ENCODE results near the gene TMEM248.
"Not testable (repeated sequence)": the region's sequence is repeated elsewhere in the genome, so short reads cannot be mapped to it uniquely, and the experiment has no call there.

Gene TMEM248

DNA sequence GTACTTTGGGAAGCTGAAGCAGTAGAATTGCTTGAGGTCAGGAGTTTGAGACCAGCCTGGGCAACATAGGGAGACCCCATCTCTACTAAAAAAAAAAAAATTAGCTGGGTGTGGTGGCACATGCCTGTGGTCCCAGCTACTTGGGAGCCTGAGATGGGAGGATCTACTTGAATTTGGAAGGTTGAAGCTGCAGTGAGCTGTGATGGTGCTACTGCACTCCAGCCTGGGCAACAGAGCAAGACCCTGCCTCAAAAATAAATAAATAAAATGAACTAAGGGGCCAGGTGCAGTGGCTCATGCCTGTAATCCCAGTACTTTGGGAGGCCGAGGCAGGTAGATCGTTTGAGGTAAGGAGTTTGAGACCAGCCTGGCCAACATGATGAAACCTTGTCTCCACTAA is 9.8 kb upstream of the TMEM248 start:
- H3K9me3 ChIP-seq (ENCODE audit: control insufficient read depth, low read length); H3K27me3 ChIP-seq (replicated peaks; ENCODE audit: control insufficient read depth, insufficient read depth, low read length); H3K4me3 ChIP-seq (ENCODE audit: low read length); H3K4me1 ChIP-seq (ENCODE audit: control insufficient read depth, insufficient read depth, low read length); DNase-seq (ENCODE audit: low read depth); H3K36me3 ChIP-seq (ENCODE audit: control insufficient read depth, insufficient read depth, low read length, severe bottlenecking); H3K9ac ChIP-seq (ENCODE audit: low read length): not testable (repeated sequence)

GRCh38 chr7:66912195-66912594 is 8.8 kb upstream of the TMEM248 start:
- Histone ChIP-seq H3K36me3 (ENCODE audit: control insufficient read depth, insufficient read depth, low read length, severe bottlenecking) (no peaks in the 10 kb centered on the region), H3K27me3 (replicated peaks; ENCODE audit: control insufficient read depth, insufficient read depth, low read length) (no peaks in the 10 kb centered on the region), H3K9ac (ENCODE audit: low read length) (no peak overlapping the region), H3K4me3 (ENCODE audit: low read length) (no peak overlapping the region), H3K9me3 (ENCODE audit: control insufficient read depth, low read length) (no peaks in the 10 kb centered on the region), H3K4me1 (ENCODE audit: control insufficient read depth, insufficient read depth, low read length) (no peaks in the 10 kb centered on the region)
- DNase-seq (ENCODE audit: low read depth) = no peak

DNA sequence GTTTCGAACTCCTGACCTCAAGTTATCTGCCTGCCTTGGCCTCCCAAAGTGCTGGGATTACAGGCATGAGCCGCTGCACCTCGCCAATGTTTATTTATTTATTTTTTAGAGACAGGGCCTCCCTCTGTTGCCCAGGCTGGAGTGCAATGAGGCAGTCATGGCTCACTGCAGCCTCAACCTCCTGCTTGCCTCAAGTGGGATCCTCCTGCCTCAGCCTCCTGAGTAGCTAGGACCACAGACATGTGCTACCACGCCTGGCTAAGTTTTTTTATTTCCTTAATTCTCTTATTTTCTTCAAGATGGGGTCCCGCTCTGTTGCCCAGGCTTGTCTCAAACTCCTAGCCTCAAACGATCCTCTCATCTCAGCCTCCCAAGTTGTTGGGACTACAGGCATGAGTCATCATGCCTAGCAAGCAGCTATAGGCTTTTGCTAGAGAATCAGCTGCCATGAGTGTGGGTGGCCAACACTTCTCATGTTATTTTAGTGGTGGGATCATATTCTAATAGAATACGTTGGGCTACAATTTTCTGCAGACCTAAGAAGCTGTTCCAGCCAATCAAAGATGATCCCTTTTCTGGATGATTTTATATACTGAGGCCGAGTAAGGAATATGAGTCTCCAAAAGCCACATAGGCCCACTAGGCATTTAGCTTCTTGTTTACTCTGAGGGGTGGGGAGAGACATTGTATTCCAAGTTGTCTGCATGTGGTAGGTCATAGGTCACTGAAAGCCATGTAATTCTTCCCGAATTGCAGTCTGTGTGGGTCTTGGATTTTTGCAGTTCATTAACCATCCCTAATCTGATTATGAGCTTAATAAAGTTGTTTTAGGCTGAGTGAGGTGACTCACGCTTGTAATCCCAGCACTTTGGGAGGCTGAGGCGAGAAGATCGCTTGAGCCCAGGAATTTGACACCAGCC is 7.6 kb upstream of the TMEM248 start:
- Histone ChIP-seq H3K9me3 (ENCODE audit: control insufficient read depth, low read length) (no peaks in the 10 kb centered on the region), H3K4me3 (ENCODE audit: low read length) (no peak overlapping the region), H3K27me3 (replicated peaks; ENCODE audit: control insufficient read depth, insufficient read depth, low read length) (no peaks in the 10 kb centered on the region), H3K4me1 (ENCODE audit: control insufficient read depth, insufficient read depth, low read length) (no peaks in the 10 kb centered on the region), H3K9ac (ENCODE audit: low read length) (no peak overlapping the region), H3K36me3 (ENCODE audit: control insufficient read depth, insufficient read depth, low read length, severe bottlenecking) (no peaks in the 10 kb centered on the region)
- DNase-seq (ENCODE audit: low read depth) = no peak

- H3K9ac ChIP-seq (ENCODE audit: low read length); H3K4me1 ChIP-seq (ENCODE audit: control insufficient read depth, insufficient read depth, low read length); H3K4me3 ChIP-seq (ENCODE audit: low read length); H3K27me3 ChIP-seq (replicated peaks; ENCODE audit: control insufficient read depth, insufficient read depth, low read length); DNase-seq (ENCODE audit: low read depth); H3K9me3 ChIP-seq (ENCODE audit: control insufficient read depth, low read length); H3K36me3 ChIP-seq (ENCODE audit: control insufficient read depth, insufficient read depth, low read length, severe bottlenecking): not testable (repeated sequence)
These were observed 3.1 kb upstream of the TMEM248 start for GRCh38 chr7:66917904-66918303.

DNA sequence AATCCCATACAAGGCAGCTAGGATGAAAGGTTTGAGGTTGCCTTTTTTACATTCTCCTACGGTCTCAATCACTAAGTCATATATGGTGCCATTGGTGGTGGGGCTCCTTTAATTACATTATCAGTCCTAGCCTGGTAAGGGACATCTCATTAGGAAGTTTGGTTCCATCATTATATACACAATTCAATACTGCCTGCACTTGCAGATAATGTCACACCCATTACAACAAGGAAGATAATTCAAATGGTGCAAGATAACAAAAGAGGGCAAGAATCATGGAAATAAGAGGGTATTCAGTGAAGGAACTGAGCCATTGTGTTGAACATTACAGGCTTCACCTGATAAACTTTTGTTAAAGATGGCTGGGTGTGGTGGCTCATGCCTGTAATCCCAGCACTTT is 1.7 kb upstream of the TMEM248 start:
- no peak overlapping the region for H3K4me3 ChIP-seq (ENCODE audit: low read length)
- no peaks in the 10 kb centered on the region for H3K27me3 ChIP-seq (replicated peaks; ENCODE audit: control insufficient read depth, insufficient read depth, low read length)
- no peak overlapping the region for H3K9ac ChIP-seq (ENCODE audit: low read length)
- DNase-seq (ENCODE audit: low read depth) = no peak
- no peaks in the 10 kb centered on the region for H3K36me3 ChIP-seq (ENCODE audit: control insufficient read depth, insufficient read depth, low read length, severe bottlenecking)
- no peaks in the 10 kb centered on the region for H3K9me3 ChIP-seq (ENCODE audit: control insufficient read depth, low read length)
- H3K4me1 ChIP-seq (ENCODE audit: control insufficient read depth, insufficient read depth, low read length) = peaks cover 15% of the 10 kb centered on the region

DNA sequence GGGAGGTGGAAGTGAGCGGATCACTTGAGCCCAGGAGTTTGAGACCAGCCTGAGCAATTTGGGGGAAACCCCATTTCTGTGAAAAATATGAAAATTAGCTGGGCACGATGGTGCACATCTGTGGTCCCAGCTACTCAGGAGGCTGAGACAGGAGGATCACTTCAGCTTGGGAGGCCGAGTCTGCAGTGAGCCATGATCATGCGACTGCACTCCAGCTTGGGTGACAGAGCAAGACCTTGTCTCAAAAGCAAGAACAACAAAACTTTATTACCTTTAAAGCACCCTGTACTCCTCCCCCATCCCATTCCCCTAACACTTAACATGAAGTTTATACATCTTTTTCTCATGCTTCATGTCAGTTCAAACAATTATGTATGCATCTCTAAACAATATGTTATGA is 1.3 kb upstream of the TMEM248 start:
- no peak for DNase-seq (ENCODE audit: low read depth)
- Histone ChIP-seq H3K4me3 (ENCODE audit: low read length) (no peak overlapping the region), H3K9me3 (ENCODE audit: control insufficient read depth, low read length) (no peaks in the 10 kb centered on the region), H3K9ac (ENCODE audit: low read length) (no peak overlapping the region), H3K4me1 (ENCODE audit: control insufficient read depth, insufficient read depth, low read length) (peaks cover 15% of the 10 kb centered on the region), H3K36me3 (ENCODE audit: control insufficient read depth, insufficient read depth, low read length, severe bottlenecking) (no peaks in the 10 kb centered on the region), H3K27me3 (replicated peaks; ENCODE audit: control insufficient read depth, insufficient read depth, low read length) (no peaks in the 10 kb centered on the region)

DNA sequence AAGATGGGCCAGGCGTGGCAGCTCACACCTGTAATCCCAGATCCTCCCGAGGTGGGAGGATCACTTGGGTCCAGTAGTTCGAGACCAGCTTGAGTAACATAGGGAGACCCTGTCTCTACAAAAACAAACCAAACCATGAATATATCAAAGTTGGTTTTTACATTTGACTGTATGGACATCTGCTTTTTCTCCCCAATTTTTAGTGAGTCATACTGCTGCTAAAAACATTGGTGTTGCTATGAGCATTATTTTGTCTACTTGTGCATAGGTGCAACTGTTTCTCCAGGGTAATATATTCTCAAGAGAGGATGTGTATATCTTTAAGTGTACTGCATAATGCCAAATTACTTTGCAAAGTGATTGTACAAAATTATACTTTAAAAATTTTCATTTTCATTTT is 769 bp upstream of the TMEM248 start:
- Histone ChIP-seq H3K9me3 (ENCODE audit: control insufficient read depth, low read length) (no peaks in the 10 kb centered on the region), H3K9ac (ENCODE audit: low read length) (peak overlapping the region; percentile 97), H3K4me3 (ENCODE audit: low read length) (peak overlapping the region; percentile 85), H3K4me1 (ENCODE audit: control insufficient read depth, insufficient read depth, low read length) (peaks cover 15% of the 10 kb centered on the region), H3K36me3 (ENCODE audit: control insufficient read depth, insufficient read depth, low read length, severe bottlenecking) (no peaks in the 10 kb centered on the region), H3K27me3 (replicated peaks; ENCODE audit: control insufficient read depth, insufficient read depth, low read length) (no peaks in the 10 kb centered on the region)
- DNase-seq (ENCODE audit: low read depth) = no peak

DNA sequence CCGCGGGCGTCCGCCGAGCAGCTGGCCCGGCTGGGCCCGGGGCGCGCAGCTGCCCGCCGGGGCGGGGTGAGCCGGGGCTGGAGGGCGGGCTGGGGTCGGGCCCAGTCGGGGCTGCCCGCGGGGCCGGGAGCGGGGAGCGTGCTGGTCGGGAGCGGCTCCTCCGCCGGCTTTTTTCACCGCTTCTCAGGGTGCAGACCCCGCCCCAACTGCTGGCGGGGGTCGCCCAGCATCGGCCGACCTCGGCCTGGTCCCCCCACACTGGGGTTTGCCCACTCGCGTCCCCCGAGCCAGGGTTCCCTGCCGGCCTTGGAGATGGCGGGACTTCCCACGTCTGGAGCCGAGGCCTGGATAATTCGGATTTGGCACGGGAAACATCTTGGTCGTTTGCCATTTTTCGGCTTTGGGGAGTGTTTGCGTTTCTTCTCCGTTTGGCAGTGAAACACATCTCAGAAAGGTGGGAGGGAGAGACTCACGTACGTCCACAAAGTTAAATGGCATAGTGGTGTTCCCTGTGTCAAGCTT is 432 bp downstream of the TMEM248 start:
- Histone ChIP-seq H3K27me3 (replicated peaks; ENCODE audit: control insufficient read depth, insufficient read depth, low read length) (no peaks in the 10 kb centered on the region), H3K36me3 (ENCODE audit: control insufficient read depth, insufficient read depth, low read length, severe bottlenecking) (no peaks in the 10 kb centered on the region), H3K9me3 (ENCODE audit: control insufficient read depth, low read length) (no peaks in the 10 kb centered on the region), H3K4me1 (ENCODE audit: control insufficient read depth, insufficient read depth, low read length) (peaks cover 15% of the 10 kb centered on the region), H3K4me3 (ENCODE audit: low read length) (peak overlapping the region; percentile 85), H3K9ac (ENCODE audit: low read length) (peak overlapping the region; percentile 97)
- DNase-seq (ENCODE audit: low read depth) = peak; percentile 78

- Histone ChIP-seq H3K27me3 (replicated peaks; ENCODE audit: control insufficient read depth, insufficient read depth, low read length) (no peaks in the 10 kb centered on the region), H3K9ac (ENCODE audit: low read length) (peak overlapping the region; percentile 97), H3K36me3 (ENCODE audit: control insufficient read depth, insufficient read depth, low read length, severe bottlenecking) (no peaks in the 10 kb centered on the region), H3K4me3 (ENCODE audit: low read length) (peak overlapping the region; percentile 85), H3K9me3 (ENCODE audit: control insufficient read depth, low read length) (no peaks in the 10 kb centered on the region), H3K4me1 (ENCODE audit: control insufficient read depth, insufficient read depth, low read length) (peaks cover 15% of the 10 kb centered on the region)
- DNase-seq (ENCODE audit: low read depth) = no peak
These were observed 977 bp downstream of the TMEM248 start for GRCh38 chr7:66921918-66922486.

- no peaks in the 10 kb centered on the region for H3K27me3 ChIP-seq (replicated peaks; ENCODE audit: control insufficient read depth, insufficient read depth, low read length)
- no peak overlapping the region for H3K4me3 ChIP-seq (ENCODE audit: low read length)
- H3K4me1 ChIP-seq (ENCODE audit: control insufficient read depth, insufficient read depth, low read length) = peaks cover 25% of the 10 kb centered on the region
- H3K9me3 ChIP-seq (ENCODE audit: control insufficient read depth, low read length) = no peaks in the 10 kb centered on the region
- DNase-seq (ENCODE audit: low read depth) = no peak
- H3K36me3 ChIP-seq (ENCODE audit: control insufficient read depth, insufficient read depth, low read length, severe bottlenecking) = no peaks in the 10 kb centered on the region
- H3K9ac ChIP-seq (ENCODE audit: low read length) = no peak overlapping the region
These were observed 4.2 kb downstream of the TMEM248 start for GRCh38 chr7:66925255-66925654.

DNA sequence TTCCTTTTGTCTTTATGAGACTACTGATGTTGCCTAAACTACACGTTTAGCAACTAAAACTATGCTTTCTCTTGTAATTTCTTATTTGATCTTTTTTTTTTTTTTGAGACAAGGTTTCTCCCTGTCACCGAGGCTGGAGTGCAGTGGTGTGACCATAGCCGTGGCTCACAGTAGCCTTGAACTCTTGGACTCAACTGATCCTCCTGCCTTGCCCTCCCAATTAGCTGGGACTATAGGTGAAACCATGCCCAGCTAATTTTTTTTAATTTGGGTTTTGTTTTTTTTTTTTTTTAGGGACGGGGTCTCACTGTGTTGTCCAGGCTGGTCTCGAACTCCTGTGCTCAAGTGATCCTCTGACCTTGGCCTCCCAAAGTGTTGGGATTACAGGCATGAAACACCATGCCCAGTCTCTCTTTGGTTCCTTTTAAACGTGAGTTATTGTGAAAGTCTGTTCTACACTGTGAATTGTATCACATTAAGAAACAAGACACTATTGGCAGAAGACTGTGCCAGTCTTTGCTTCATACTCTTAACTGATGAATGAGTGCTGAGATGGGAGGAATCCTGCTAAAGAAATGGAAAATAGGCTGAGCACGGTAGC is 6.4 kb downstream of the TMEM248 start:
- Histone ChIP-seq H3K9me3 (ENCODE audit: control insufficient read depth, low read length) (no peaks in the 10 kb centered on the region), H3K36me3 (ENCODE audit: control insufficient read depth, insufficient read depth, low read length, severe bottlenecking) (no peaks in the 10 kb centered on the region), H3K4me3 (ENCODE audit: low read length) (no peak overlapping the region)

More for the DNA sequence above, 6.4 kb downstream of the TMEM248 start:
- Histone ChIP-seq H3K4me1 (ENCODE audit: control insufficient read depth, insufficient read depth, low read length) (peaks cover 19% of the 10 kb centered on the region), H3K27me3 (replicated peaks; ENCODE audit: control insufficient read depth, insufficient read depth, low read length) (no peaks in the 10 kb centered on the region), H3K9ac (ENCODE audit: low read length) (no peak overlapping the region)
- no peak for DNase-seq (ENCODE audit: low read depth)

Measured in adipocyte (in vitro differentiated cells).